ENCODE data around the gene RNF11. TPM values are rescaled to one million over a fixed set of nuclear protein-coding genes. Genes with fewer than 3 reads are reported as not detected.

Gene RNF11
- total RNA-seq, 1 donor from 2014 or later = 177 TPM

- DNase-seq (ENCODE audit: low spot score in 2 of 2) = no peak
- FAIRE-seq = no peak
Observed at GRCh38 chr1:51293898-51294515, 57.9 kb downstream of the RNF11 start.

GRCh38 chr1:51294566-51295184, 58.6 kb downstream of the RNF11 start:
- DNase-seq (ENCODE audit: low spot score in 2 of 2) (no peak), FAIRE-seq (no peak)

- FAIRE-seq = no peak
Observed at GRCh38 chr1:51295926-51296325, 59.9 kb downstream of the RNF11 start.

GRCh38 chr1:51296383-51297357, 60.6 kb downstream of the RNF11 start:
- peak; percentile 49 to 86 for DNase-seq (ENCODE audit: low spot score in 2 of 2)
- FAIRE-seq = no peak

More at GRCh38 chr1:51295926-51296325, 59.9 kb downstream of the RNF11 start:
- DNase-seq (ENCODE audit: low spot score in 2 of 2) = no peak

GRCh38 chr1:51297401-51298321, 61.6 kb downstream of the RNF11 start:
- no peak for FAIRE-seq
- no peak for DNase-seq (ENCODE audit: low spot score in 2 of 2)

GRCh38 chr1:51298322-51298705, 62.2 kb downstream of the RNF11 start:
- FAIRE-seq = no peak
- no peak for DNase-seq (ENCODE audit: low spot score in 2 of 2)

GRCh38 chr1:51299185-51299885, 63.3 kb downstream of the RNF11 start:
- no peak for FAIRE-seq
- no peak for DNase-seq (ENCODE audit: low spot score in 2 of 2)

- no peak for FAIRE-seq
Observed at GRCh38 chr1:51299981-51300670, 64.1 kb downstream of the RNF11 start.

GRCh38 chr1:51301152-51301843, 65.2 kb downstream of the RNF11 start:
- DNase-seq (ENCODE audit: low spot score in 2 of 2) = no peak
- no peak for FAIRE-seq

More at GRCh38 chr1:51299981-51300670, 64.1 kb downstream of the RNF11 start:
- DNase-seq (ENCODE audit: low spot score in 2 of 2) = no peak

GRCh38 chr1:51301844-51302162, 65.7 kb downstream of the RNF11 start:
- FAIRE-seq (no peak), DNase-seq (ENCODE audit: low spot score in 2 of 2) (no peak)

- FAIRE-seq (no peak), DNase-seq (ENCODE audit: low spot score in 2 of 2) (no peak)
Observed at GRCh38 chr1:51302270-51302669, 66.2 kb downstream of the RNF11 start.

GRCh38 chr1:51302746-51303145, 66.7 kb downstream of the RNF11 start:
- FAIRE-seq = no peak
- DNase-seq (ENCODE audit: low spot score in 2 of 2) = no peak

- no peak for FAIRE-seq
Observed at GRCh38 chr1:51303315-51303714, 67.2 kb downstream of the RNF11 start.

GRCh38 chr1:51303751-51304251, 67.7 kb downstream of the RNF11 start:
- FAIRE-seq (no peak), DNase-seq (ENCODE audit: low spot score in 2 of 2) (no peak)

More at GRCh38 chr1:51303315-51303714, 67.2 kb downstream of the RNF11 start:
- no peak for DNase-seq (ENCODE audit: low spot score in 2 of 2)

GRCh38 chr1:51304360-51304759, 68.3 kb downstream of the RNF11 start:
- FAIRE-seq = no peak

GRCh38 chr1:51305371-51305823, 69.3 kb downstream of the RNF11 start:
- FAIRE-seq (no peak), DNase-seq (ENCODE audit: low spot score in 2 of 2) (no peak)

More at GRCh38 chr1:51304360-51304759, 68.3 kb downstream of the RNF11 start:
- DNase-seq (ENCODE audit: low spot score in 2 of 2) = no peak

- FAIRE-seq = no peak
- DNase-seq (ENCODE audit: low spot score in 2 of 2) = no peak
Observed at GRCh38 chr1:51306950-51307349, 70.9 kb downstream of the RNF11 start.

- FAIRE-seq = no peak
- DNase-seq (ENCODE audit: low spot score in 2 of 2) = no peak
Observed at GRCh38 chr1:51308636-51309035, 72.6 kb downstream of the RNF11 start.

Measured in frontal cortex (tissue), 4 donors.